GM21737 (cell line): Measurements from ENCODE around the gene GYG2.
"Not testable (repeated sequence)": the region's sequence is repeated elsewhere in the genome, so short reads cannot be mapped to it uniquely, and the experiment has no call there.

Experiments
- ATAC-seq: cut with Tn5 transposase; IDR thresholded peaks from one replicate; pipeline ENCODE4 v1.9.1; 2021; ENCODE audit warnings: mild to moderate bottlenecking, moderate library complexity; ENCODE audit not compliant: unreplicated experiment

GYG2 gene

DNA sequence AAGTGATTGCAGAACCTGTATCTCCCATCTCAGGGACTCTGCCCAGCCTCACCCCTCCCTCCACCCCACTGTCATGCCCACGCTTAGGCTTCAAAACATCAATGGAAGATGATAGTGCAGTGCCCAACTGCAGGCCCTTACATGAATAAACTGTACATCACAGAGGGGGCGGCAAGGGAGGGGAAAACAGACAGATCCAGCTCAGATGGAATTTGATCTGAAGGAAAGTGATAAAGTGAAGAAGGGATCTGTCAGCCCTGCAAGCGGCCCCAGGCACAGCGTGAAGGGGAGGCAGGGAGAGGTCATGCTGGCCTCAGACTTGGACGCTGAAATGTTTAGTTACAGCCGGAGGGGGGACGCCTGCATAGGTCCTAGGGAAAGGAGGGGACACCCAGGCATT lies 38.5 kb downstream of the GYG2 start:
- no peak for ATAC-seq

DNA sequence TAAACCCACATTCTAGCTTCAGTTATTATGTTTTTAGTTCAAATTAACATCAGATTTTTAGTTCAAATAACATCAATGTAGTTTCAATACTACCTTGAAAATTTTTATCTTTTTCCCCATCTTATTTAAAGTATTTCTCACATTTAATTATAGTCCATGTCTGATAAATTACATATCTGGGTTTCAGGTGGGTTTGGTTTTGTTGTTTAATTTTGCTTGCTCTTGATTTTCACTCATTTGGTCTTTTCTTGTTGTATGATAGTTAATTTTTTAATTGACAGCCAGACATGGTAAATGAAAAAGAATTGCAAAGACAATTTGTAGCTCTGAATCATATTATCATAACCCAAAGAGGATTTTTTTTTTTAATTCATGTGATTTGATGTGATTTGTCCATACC lies 41.9 kb downstream of the GYG2 start:
- ATAC-seq = no peak

DNA sequence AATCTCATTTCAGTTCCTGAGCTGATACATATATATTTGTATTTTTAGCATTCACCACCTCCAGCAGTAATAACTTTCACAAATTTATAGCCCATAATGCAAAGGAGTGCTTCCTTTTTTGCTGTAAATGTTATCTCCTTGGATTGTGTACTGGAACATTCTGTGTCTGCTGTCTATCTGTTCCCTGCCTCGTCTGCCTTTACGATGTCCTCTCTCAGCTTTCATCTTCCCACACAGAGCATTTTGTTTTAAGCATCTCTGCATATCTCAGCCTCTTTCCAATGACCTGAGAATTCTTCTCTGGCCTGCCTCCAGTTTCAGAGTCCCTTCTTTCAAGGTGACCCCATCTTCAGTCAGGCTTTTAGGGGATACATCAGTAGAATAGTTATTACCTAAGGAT lies 43.1 kb downstream of the GYG2 start:
- ATAC-seq = no peak

DNA sequence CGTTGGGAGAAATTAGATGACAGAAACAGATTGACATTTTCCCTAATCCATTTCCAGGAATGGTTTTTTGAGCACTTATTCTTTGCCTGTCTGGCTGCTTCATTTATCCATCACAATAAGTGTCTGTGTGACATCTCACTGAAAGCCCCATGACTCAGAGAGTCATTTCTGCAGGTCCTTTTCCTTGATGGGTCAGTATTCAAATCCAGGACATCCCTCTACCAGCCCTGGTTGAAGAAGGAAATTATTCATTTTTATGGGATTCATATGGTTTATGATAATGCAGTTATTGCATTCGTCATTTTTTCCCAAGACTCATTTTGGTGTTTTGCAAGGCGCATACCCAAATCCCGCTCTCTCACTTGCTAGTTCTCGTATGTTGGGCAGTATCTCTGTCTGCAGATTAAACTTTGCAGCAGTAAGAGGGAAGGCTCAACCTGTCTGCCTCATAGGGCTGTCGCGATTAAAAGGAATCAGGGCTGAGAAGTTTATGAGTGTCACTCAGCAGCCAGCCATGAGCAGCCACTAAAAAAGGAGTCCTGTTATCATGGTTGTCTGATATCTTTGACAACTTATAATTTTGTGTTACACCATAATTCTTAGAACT lies 44.0 kb downstream of the GYG2 start:
- no peak for ATAC-seq

DNA sequence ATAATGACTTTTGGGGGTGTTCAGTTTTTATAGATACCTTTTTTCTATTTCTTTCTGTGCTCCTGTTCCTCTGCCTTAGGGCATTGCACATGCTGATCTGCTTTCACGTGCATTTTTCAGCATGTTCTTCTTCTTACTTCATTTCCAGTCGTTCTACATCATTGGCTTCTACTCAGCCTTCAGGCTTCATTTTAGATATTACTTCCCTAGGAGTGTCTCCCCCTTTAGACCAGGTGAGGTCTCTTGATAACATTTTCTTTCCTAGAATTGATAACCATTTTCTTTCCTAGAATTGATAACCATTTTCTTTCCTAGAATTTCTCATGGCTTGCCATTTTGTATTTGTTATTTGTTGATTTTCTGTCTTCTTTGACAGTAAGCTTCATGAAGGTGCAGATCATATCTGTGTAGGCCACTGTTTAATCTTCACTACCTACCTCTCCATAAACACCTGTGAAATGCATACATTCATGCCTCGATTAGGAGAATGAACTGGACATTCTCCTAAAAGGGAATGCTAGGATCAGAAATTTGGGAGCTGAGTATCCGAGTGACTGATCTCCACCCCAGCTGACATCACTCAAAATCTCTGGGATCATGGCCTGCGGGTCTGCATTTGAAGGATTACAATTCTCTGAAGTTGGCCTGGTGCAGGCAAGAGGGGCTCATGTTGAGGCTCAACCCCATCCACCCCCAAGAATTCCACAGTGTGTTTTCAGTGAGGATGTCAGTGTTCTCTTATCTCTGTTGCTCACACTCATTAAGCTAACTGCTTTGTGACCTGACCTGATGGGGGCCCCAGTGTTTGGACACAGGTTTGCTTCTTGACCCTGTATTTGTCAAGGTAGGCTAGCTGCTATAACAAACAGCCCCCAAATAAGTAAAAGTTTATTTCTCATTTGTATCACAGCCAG lies 45.7 kb downstream of the GYG2 start:
- ATAC-seq = no peak

DNA sequence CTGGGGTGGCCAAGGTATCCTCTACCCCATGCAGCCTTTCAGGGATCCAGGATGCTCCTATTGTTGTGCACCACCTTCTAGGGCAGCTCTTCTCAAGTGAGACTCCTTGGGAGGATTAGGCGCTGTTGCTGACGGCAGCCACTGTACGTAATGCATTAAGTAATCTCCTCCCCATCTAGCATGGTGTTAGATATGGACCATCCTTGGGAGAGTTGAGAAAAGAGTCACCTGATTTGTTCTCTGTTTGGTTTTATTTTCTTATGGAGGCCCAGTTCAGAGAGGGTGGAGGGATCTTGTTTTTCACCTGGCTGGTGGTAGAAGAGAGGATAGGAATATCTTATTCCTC lies 46.4 kb downstream of the GYG2 start:
- no peak for ATAC-seq

DNA sequence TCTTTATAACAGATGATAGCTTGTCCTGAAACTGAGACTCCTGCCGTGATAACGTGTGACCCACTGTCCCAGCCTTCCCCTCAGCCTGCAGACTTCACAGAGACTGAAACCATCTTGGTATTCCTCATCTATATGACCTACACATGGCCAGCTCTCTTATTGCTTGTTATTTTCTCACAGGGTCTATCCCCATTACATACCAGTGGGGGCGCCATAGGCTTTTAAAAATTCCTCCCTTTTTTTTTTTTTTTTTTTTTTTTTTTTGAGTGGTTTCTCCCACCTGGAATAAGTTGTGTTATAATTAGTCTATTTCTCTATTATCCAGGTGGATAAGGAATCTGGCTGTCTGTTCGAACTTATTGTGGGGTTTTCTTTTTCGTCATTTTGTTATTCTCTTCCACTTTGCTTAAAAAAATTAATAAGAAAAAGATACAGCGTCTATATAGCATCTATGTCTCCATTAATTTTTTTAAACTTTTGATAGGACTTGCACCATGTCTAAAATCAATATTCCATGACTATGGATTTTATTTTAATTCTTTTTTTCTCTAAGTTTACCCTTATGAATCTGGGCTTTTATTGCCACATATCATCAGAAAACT lies 47.2 kb downstream of the GYG2 start:
- no peak for ATAC-seq

DNA sequence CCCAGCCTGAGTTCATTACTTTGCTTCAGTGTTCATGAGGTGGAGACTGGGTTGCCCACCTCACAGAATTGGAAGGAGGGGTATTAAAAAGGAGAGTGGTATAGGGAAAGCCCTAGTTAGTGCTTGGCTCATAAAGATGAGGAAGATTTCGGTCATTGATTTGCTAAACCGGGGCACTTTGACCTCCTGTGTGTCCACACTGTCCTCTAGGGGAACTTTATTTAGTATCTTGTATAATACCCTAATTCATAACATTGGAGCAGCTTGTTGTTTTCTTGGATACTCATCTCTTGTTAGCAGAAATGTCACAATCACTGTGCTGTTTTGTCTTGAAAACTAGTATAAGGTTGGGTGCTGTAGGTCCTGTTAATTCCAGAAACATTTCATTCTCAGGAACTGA lies 49.8 kb downstream of the GYG2 start:
- ATAC-seq = no peak

DNA sequence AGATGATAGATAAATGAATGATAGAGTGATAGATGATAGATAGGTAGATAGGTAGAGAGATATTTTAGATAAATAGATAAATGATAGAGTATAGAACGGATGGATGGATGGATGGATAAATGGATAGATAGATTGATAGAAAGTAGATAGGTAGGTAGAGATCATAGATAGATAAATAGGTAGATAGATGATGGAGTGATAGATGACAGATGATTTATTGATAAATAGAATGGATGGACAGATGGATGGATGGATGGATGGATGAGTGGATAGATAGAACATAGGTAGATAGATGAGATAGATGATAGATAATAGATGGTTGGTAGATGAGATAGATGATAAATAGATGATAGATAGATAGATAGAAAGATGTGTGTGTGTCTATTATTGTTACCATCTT lies 50.9 kb downstream of the GYG2 start:
- ATAC-seq = no peak

DNA sequence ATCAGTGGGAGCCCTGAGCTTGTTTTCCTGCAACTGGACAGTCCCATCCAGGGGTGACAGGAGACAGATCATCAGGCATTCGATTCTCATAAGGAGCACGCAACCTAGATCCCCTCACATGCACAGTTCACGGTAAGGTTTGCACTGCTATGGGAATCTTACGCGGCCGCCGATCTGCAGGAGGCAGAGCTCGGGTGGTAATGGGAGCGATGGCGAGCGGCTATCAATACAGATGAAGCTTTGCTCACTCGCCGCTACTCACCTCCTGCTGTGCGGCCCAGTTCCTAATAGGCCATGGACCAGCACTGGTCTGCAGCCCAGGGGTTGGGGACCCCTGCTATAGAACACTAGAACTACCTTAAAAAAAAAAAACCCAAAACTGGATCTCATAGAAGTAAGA lies 55.0 kb downstream of the GYG2 start:
- no peak for ATAC-seq

DNA sequence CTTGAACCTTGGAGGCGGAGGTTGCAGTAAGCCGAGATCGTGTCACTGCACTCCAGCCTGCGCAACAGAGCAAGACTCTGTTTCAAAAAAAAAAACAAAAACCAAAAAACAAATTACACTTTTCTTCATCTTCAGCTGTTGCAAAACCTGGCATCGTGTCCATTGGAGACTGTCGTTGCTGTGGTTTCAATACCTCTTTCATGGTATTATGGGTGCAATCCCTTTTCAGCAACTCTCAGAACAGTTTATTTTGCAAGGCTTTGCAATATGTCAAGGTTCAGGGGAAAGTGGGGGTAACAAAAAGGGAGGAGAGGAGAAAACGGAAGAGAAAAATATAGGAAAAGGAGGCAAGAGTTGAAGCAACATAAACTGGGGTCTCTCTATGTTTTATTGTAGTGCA lies 59.6 kb downstream of the GYG2 start:
- ATAC-seq = no peak

DNA sequence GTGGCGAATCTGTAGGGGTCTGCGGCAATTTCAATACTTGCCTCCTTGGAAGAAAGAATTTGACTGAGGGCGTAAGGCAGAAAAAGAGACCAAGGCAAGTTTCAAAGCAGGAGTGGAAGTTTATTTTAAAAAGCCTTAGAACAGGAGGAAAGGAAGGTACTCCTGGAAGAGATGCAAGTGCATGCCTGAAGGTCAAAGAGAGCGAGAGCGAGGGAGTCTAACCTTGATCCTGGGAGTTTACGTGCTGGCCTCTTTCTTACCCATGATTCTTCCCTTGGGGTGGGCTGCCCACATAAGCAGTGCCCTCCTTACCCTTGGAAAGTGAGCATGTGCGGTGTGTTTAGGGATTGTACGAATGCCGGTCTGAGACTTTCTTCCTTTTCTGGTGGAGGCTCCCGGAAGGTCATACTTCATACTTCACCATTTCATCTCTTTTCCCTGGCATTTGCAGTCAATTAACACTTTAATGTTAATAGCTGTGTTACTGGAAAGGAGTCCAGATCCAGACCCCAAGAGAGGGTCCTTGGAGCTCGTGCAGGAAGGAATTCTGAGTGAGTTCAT lies 60.4 kb downstream of the GYG2 start:
- ATAC-seq = no peak

DNA sequence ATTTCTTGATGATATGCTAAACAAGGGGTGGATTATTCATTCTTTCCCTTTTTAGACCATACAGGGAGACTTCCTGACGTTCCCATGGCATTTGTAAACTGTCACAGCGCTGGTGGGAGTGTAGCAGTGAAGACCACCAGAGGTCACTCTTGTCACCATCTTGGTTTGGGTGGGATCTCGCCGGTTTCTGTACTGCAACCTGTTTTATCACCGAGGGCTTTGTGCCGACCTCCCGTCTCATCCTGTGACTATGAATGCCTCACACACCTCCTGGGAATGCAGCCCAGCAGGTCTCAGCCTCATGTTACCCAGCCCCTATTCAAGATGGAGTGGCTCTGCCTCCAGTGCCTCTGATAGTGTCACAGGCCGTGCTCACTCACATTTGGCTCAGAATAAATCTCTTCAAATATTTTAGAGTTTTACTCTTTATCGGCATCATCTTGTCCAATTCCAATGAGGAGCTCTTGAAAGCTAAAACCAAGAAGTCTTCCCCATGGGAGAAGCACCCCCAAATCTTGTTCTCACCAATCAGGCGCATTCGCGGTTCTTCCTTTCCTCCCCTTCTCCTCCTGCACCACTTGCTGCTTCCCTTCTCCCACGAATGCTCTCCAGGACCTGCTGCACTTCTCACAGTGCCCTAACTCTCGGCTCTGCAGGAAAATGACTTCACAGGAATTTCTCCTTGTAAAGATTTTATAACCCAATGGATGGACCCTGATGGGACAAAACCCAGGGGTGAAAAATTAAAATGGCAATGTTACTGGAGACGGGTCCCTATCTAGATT lies 61.2 kb downstream of the GYG2 start:
- ATAC-seq = not testable (repeated sequence)

DNA sequence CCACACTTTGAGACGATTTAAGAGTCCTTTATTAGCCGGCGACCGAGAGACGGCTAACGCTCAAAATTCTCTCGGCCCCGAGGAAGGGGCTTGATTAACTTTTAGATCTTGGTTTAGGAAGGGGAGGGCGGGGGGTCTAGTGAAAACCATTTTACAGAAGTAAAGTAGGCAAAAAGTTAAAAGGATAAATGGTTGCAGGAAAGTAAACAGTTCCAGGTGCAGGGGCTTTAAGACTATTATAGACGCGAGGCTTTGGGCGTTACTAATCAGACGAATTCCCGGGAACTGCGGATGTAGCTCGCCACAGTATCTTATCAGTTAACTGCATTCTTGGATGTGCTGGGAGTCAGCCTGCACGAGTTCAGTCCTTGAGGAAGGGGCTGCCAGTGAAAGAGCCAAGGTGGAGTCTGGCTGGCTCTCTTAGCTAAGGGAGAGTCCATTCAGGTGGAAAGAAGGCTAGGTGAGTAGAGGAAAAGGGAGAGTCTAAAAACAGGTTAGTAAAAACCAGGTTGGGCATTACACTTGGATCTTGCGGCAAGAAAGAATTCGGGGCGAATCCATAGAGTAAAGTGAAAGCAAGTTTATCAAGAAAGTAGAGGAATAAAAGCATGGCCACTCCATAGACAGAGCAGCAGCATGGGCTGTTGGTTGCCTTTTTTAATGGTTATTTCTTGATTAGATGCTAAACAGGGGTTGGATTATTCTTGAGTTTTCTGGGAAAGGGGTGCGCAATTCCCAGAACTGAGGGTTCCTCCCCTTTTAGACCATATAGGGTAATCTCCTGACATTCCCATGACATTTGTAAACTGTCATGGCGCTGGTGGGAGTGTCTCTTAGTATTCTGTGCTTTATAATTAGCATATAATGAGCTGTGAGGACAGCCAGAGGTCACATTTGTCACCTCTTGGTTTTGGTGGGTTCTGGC lies 62.1 kb downstream of the GYG2 start:
- ATAC-seq = not testable (repeated sequence)

DNA sequence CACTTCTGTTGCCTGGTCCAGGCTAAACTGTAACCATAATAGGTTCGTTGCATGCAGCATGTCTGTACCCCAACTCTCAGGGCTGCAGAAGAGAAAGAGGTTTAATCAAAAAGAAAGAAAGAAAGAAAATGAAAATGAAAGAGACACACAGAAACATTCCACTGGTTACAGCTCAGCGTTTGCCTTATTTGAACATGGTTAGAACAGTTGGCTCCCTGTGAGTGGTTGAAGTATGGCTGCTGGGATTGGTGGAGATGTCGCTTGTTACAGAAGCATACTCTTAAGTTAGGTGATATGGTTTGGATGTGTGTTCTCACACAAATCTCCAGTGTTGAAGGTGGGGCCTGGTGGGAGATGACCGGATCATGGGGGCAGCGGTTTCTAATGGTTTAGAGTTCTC lies 64.1 kb downstream of the GYG2 start:
- no peak for ATAC-seq

DNA sequence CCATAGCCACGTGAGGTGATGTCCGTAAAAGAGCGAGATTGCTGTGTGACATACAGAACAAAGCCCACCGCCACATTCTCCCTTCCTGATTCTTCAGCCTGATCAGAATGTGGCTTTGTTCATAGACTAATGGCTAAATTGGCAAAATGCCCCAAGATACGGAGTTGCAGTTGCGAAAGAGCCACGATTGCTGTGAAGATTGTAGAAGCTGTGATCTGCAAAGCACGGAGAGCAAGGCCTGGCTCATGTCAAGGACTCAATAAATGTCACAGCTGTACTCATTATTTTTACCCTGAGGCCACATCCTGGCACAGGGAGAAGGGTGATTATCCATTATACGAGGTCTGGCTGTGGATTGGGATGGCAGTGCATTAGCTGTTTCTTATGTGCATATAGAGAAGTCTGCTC lies 66.2 kb downstream of the GYG2 start:
- no peak for ATAC-seq

DNA sequence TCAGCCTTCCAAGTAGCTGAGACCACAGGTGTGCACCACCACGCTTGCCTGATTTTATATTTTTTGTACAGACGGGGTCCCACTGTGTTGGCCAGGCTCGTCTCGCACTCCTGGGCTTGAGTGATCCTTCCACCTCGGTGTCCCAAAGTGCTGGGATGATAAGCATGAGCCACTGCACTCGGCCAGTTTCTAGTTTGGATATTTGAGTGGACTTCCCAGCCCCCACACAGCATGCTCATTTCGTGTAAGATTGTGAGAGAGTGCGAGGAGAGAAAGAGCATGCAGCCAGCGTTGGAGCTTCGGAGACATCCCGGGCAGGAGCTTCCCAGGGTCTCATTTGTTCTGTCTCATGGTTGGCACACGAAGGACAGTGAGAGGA lies 68.6 kb downstream of the GYG2 start:
- ATAC-seq = no peak

DNA sequence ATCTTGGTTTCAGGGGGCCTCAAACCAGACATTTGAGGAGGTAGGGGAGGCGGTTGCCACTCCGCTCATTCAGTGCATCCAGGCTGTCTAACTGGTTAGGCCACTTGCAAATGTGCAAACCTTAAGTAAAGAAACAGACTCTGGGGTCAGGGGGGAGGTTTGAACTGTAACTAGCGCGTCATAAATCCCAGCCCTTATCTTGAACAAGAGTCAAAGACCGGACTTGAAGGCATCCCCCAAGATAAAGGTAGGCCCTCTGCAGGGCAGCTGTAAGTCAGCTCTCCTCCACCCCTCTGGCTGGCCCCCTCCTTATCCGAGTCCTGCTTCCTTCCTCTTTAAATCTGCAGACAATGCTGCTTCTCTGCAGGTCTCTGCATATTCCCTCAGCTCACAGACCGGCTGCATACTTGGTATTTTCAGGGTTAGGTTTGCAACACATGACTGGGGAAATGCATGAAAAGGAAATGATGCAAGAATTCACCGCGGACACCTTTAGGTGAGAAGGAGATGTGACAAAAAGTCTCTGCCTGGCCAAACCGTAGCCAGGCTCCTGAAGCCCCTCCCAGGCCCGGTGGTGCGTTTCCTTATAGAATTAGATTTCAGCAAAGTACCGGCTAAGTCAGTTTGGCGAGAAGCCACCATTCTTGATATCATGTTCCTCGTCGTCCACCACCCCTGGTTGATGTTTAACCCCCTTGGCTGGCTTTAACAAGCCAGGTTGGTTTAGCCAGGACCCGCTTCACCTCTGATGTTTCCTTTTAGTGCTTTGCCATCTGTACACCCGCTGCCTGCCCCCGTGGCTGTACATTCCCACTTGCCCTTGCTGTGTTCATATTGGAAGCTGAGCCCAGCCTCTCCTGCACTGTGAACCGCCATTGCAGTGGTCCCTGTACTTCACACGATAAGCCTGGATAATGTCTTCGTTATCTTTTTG lies 69.2 kb downstream of the GYG2 start:
- not testable (repeated sequence) for ATAC-seq
